Ascending aorta (tissue), 2 donors: ENCODE data around the gene CCDC106. TPM values are rescaled to one million over a fixed set of nuclear protein-coding genes. Genes with fewer than 3 reads are reported as not detected.

Experiments used
- DNase-seq, 2 donors: peaks; one replicate each; pipeline ENCODE4 v3.0.0-alpha.2; 2019; ENCODE audit warnings: low spot score in 2 of 2
- H3K27ac ChIP-seq, 2 donors: fragments of 200-600 bp; sonication (generic); one replicate each; pipeline ENCODE4 v1.5.1; 2016 to 2017; ENCODE audit warnings: mild to moderate bottlenecking in 1 of 2
- H3K27me3 ChIP-seq: fragments of 200-600 bp; sonication (generic); one replicate; pipeline ENCODE4 v1.5.1; 2017
- H3K36me3 ChIP-seq, 2 donors: fragments of 200-600 bp; sonication (generic); one replicate each; pipeline ENCODE4 v1.5.1; 2016
- H3K4me1 ChIP-seq, 2 donors: fragments of 200-600 bp; sonication (generic); one replicate each; pipeline ENCODE4 v1.5.1; 2016 to 2017; ENCODE audit warnings: mild to moderate bottlenecking in 1 of 2
- H3K4me3 ChIP-seq, 2 donors: fragments of 200-600 bp; sonication (generic); one replicate each; pipeline ENCODE4 v1.5.1; 2016 to 2017; ENCODE audit warnings: mild to moderate bottlenecking in 1 of 2
- H3K9me3 ChIP-seq, 2 donors: fragments of 200-600 bp; sonication (generic); one replicate each; pipeline ENCODE4 v1.5.1; 2016
- CTCF ChIP-seq, 3 experiments: fragments of 200-600 bp in 2 of 3; fragments of 450-650 bp in 1 of 3; sonication (generic) in 2 of 3; IDR thresholded peaks; one replicate each; pipeline ENCODE4 v1.5.1; 2016 to 2019; ENCODE audit warnings: antibody characterized with exemption in 3 of 3, mild to moderate bottlenecking in 1 of 3, moderate library complexity in 1 of 3
- intact Hi-C: fragments of 100-400 bp; cut with DNase I; formaldehyde crosslinking; loops from one replicate; pipeline ENCODE4 v1.15.1; 2023
- total RNA-seq: library from RNA; depleted of rRNA; stranded (reverse); fragments of >200 nt; gene quantifications from one replicate; pipeline ENCODE4 v1.1.0, GENCODE V29; 2016

CCDC106 gene
- total RNA-seq, 1 donor from 2014 or later = 27.6 TPM

GRCh38 chr19:55633861-55634260 lies 14.2 kb upstream of the CCDC106 start:
- H3K27ac ChIP-seq = peak overlapping the region; percentile 98 to 100

DNA sequence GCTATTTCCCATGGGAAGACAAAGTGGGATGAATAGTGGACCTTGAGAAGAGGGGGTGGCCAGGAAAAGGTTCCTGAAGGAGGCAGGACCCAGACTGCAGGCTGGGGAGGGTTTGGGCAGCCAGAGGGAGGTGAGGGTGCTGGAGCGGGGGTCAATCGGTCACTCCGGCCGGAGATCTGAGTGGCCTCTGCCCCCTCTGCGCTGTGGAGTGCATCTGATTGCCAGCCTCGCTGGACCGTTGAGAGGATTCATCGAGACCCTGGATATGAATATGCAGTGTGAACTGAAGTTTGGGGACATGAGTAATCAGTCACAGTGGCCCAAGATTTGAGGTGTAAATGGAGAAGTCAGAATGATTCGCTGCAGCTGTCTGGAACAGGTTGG lies 12.7 kb upstream of the CCDC106 start:
- no peak for TF ChIP-seq CTCF (IDR thresholded peaks at IDR 0.05)
- intact Hi-C loops = loop anchor here (2.0 kb wide), 1 partner anchor 55 kb away; the partner anchor contains the start of gene ZNF579
- no peaks in the 10 kb centered on the region for H3K9me3 ChIP-seq
- DNase-seq = no peak
- H3K4me3 ChIP-seq = peak overlapping the region; percentile 90 to 92
- H3K27me3 ChIP-seq = no peaks in the 10 kb centered on the region
- H3K27ac ChIP-seq = peak overlapping the region; percentile 98 to 100
- no peaks in the 10 kb centered on the region for H3K36me3 ChIP-seq
- H3K4me1 ChIP-seq = peaks cover 18 to 39% of the 10 kb centered on the region in 2 donors

More at GRCh38 chr19:55633861-55634260, 14.2 kb upstream of the CCDC106 start:
- Histone ChIP-seq H3K27me3 (no peaks in the 10 kb centered on the region), H3K9me3 (no peaks in the 10 kb centered on the region), H3K4me1 (peaks cover 11 to 29% of the 10 kb centered on the region in 2 donors), H3K36me3 (no peaks in the 10 kb centered on the region), H3K4me3 (peak overlapping the region in 1 of 2 donors; percentile 92)
- no peak for DNase-seq
- TF ChIP-seq CTCF (IDR thresholded peaks at IDR 0.05) = no peak
- intact Hi-C loops = loop anchor here (2.0 kb wide), 2 partner anchors 53 to 117 kb away; partner anchors contain the start of gene ZNF579

GRCh38 chr19:55635856-55636440 lies 12.1 kb upstream of the CCDC106 start:
- DNase-seq = no peak

DNA sequence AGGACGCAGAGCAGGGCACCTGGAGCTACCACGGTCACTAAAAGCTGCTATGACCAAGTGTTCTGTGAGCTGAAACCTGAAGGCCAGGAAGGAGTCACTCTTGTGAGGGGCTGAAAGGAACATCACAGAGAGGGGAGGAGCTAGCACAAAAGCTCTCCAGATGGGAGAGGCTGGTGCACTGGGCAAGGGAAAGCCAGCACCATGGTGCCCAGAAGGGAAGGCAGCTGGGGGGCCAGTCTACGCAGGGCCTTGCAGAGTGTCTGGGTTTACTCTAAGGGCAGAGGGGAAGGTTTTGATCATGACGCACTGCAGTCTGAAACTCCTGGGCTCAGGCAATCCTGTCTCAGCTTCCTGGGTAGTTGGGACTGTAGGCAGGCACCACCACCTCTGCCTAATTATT lies 11.3 kb upstream of the CCDC106 start:
- intact Hi-C loops = no loop called here
- Histone ChIP-seq H3K27ac (peak overlapping the region; percentile 22 to 29), H3K27me3 (no peaks in the 10 kb centered on the region), H3K4me3 (peak overlapping the region; percentile 90 to 92), H3K4me1 (peaks cover 21 to 39% of the 10 kb centered on the region in 2 donors), H3K9me3 (no peaks in the 10 kb centered on the region), H3K36me3 (no peaks in the 10 kb centered on the region)
- no peak for TF ChIP-seq CTCF (IDR thresholded peaks at IDR 0.05)
- DNase-seq = no peak

More at GRCh38 chr19:55635856-55636440, 12.1 kb upstream of the CCDC106 start:
- Histone ChIP-seq H3K27ac (peak overlapping the region; percentile 98 to 100), H3K4me3 (peak overlapping the region; percentile 90 to 92), H3K27me3 (no peaks in the 10 kb centered on the region), H3K4me1 (peaks cover 21 to 39% of the 10 kb centered on the region in 2 donors), H3K9me3 (no peaks in the 10 kb centered on the region), H3K36me3 (no peaks in the 10 kb centered on the region)
- intact Hi-C loops = loop anchor here (2.0 kb wide), 1 partner anchor 55 kb away; the partner anchor contains the start of gene ZNF579
- TF ChIP-seq CTCF (IDR thresholded peaks at IDR 0.05) = no peak

- Histone ChIP-seq H3K9me3 (no peaks in the 10 kb centered on the region), H3K27ac (no peak overlapping the region), H3K36me3 (no peaks in the 10 kb centered on the region), H3K27me3 (no peaks in the 10 kb centered on the region), H3K4me1 (peaks cover 22 to 39% of the 10 kb centered on the region in 2 donors), H3K4me3 (no peak overlapping the region)
- no peak for DNase-seq
- intact Hi-C loops = no loop called here
- TF ChIP-seq CTCF (IDR thresholded peaks at IDR 0.05) = no peak
Observed at GRCh38 chr19:55637534-55637933, 10.5 kb upstream of the CCDC106 start.
